ENCODE results near the gene PCNX2.

DNA sequence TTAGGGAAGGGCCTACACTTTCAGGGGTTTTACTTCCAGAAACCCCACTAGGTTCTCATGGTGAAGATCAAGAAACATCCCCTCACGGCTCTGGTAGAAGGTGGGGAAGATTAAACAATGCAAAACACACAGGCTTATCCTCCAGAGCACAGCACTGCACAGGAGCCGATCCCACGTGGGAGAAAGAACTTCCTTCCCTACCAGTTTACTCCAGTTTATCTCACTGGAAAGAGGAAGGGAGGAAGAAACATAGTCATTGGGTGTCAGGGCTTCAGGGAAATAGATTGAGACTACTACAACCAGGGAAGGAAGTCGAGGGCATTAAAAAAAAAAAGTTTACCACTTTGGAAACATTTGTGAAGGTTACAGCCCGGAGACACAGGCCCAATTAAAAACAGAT lies 180.7 kb downstream of the PCNX2 start:
- TF ChIP-seq, protein P1, sequence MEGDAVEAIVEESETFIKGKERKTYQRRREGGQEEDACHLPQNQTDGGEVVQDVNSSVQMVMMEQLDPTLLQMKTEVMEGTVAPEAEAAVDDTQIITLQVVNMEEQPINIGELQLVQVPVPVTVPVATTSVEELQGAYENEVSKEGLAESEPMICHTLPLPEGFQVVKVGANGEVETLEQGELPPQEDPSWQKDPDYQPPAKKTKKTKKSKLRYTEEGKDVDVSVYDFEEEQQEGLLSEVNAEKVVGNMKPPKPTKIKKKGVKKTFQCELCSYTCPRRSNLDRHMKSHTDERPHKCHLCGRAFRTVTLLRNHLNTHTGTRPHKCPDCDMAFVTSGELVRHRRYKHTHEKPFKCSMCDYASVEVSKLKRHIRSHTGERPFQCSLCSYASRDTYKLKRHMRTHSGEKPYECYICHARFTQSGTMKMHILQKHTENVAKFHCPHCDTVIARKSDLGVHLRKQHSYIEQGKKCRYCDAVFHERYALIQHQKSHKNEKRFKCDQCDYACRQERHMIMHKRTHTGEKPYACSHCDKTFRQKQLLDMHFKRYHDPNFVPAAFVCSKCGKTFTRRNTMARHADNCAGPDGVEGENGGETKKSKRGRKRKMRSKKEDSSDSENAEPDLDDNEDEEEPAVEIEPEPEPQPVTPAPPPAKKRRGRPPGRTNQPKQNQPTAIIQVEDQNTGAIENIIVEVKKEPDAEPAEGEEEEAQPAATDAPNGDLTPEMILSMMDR (IDR thresholded peaks at IDR 0.05; ENCODE audit: poor library complexity) = no peak
- TF ChIP-seq EZH2 (IDR thresholded peaks at IDR 0.05; ENCODE audit: borderline replicate concordance) = no peak
- TF ChIP-seq EZH2phosphoT487 (IDR thresholded peaks at IDR 0.05; ENCODE audit: low read depth, severe bottlenecking, unreplicated experiment) = no peak

Data from hepatocyte (in vitro differentiated cells).